Naive B cell (primary cell): ENCODE data around the gene PRRG1. TPM values are rescaled to one million over a fixed set of nuclear protein-coding genes. Genes with fewer than 3 reads are reported as not detected.
"Not testable (repeated sequence)": the region's sequence is repeated elsewhere in the genome, so short reads cannot be mapped to it uniquely, and the experiment has no call there.

Source experiments
- ATAC-seq, 2 donors: fragments of 150-1000 bp; cut with Tn5 transposase; 2 replicates each; pipeline ENCODE4 v1.10.0; 2021; ENCODE audit warnings: low read depth in 2 of 2, mild to moderate bottlenecking in 2 of 2, moderate library complexity in 2 of 2
- DNase-seq: peaks from one replicate; pipeline ENCODE4 v3.0.0; 2022
- H3K27ac Mint-ChIP-seq, 6 donors: one replicate each; pipeline ENCODE4 v1.8.0; 2020 to 2022; ENCODE audit warnings: mild to moderate bottlenecking in 6 of 6, mixed read lengths in 6 of 6, moderate library complexity in 5 of 6, inconsistent platforms in 2 of 6
- H3K27me3 Mint-ChIP-seq, 3 donors: one replicate each; pipeline ENCODE4 v1.8.0; 2021 to 2022; ENCODE audit warnings: mixed read lengths in 3 of 3, mild to moderate bottlenecking in 1 of 3
- H3K36me3 Mint-ChIP-seq, 2 donors: one replicate each; pipeline ENCODE4 v1.8.0; 2020 to 2022; ENCODE audit warnings: mixed read lengths in 2 of 2, inconsistent platforms in 1 of 2, mild to moderate bottlenecking in 1 of 2
- H3K4me1 Mint-ChIP-seq, 3 donors: one replicate each; pipeline ENCODE4 v1.8.0; 2020 to 2022; ENCODE audit warnings: mixed read lengths in 3 of 3, inconsistent platforms in 1 of 3, mild to moderate bottlenecking in 1 of 3, moderate library complexity in 1 of 3
- H3K4me3 Mint-ChIP-seq, 8 donors: one replicate each; pipeline ENCODE4 v1.8.0; 2020 to 2022; ENCODE audit warnings: mild to moderate bottlenecking in 8 of 8, mixed read lengths in 8 of 8, moderate library complexity in 8 of 8, inconsistent platforms in 2 of 8
- H3K9me3 Mint-ChIP-seq, 7 donors: one replicate each; pipeline ENCODE4 v1.8.0; 2020 to 2022; ENCODE audit warnings: mixed read lengths in 7 of 7, mild to moderate bottlenecking in 5 of 7, inconsistent platforms in 2 of 7, moderate library complexity in 1 of 7
- polyA plus RNA-seq, 6 donors: library from polyadenylated mRNA; unstranded; fragments of 300-500 nt; fragmentation: Illumina TruSeq; gene quantifications; one replicate each; pipeline ENCODE4 v1.2.3, GENCODE V29; 2021; ENCODE audit warnings: low read depth in 6 of 6

Gene PRRG1
- polyA plus RNA-seq, 6 donors from 2014 or later, result not detected

- not testable (repeated sequence) for H3K27ac Mint-ChIP-seq, ATAC-seq, H3K27me3 Mint-ChIP-seq, DNase-seq, H3K4me3 Mint-ChIP-seq, H3K36me3 Mint-ChIP-seq, H3K9me3 Mint-ChIP-seq, H3K4me1 Mint-ChIP-seq
Measured at GRCh38 chrX:37495760-37496159, 146.6 kb downstream of the PRRG1 start.

DNA sequence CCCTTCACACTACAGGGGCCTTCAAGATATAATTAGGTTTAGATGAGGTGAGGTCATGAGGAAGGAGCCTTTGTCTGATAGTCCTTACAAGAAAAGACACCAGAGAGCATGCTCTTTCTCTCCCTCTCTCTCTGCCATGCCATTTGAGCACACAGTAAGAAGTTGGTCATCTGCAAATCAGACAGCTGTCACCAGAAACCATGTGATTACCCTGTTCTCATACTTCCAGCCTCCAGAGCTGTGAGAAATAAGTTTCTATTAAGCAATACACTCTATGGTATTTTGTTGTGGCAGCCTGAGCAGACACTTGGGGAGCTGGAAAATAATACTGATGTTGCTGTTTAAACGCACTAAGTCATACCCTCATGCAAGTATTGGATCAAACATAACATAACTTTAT is 148.0 kb downstream of the PRRG1 start:
- not testable (repeated sequence) for H3K9me3 Mint-ChIP-seq, H3K4me1 Mint-ChIP-seq, H3K27ac Mint-ChIP-seq, ATAC-seq, DNase-seq, H3K36me3 Mint-ChIP-seq, H3K4me3 Mint-ChIP-seq
- H3K27me3 Mint-ChIP-seq, result peaks cover 0 to 17% (median 0%) of the 10 kb centered on the region in 3 donors

DNA sequence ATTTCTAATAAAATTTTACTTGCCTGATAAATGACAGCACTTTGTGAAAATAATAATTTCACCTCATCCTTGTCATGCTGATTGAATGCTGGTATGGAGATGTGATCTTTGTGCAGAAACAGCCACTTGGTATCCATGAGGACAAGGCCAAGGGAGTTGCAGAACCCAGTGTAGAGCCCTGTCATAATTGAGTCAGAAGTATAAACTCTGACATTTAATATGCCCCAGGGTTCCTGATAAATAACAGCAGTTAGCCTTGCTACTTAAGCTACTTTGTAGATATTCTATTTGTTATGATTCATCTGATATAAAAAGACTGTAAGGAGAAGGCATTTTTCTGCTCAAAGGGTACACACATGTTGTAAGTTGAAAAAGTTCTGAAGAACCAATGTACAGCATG is 149.2 kb downstream of the PRRG1 start:
- peaks cover 0 to 19% (median 0%) of the 10 kb centered on the region in 3 donors for H3K27me3 Mint-ChIP-seq
- H3K4me1 Mint-ChIP-seq, H3K36me3 Mint-ChIP-seq, H3K27ac Mint-ChIP-seq, H3K4me3 Mint-ChIP-seq, DNase-seq, ATAC-seq, H3K9me3 Mint-ChIP-seq: not testable (repeated sequence)

GRCh38 chrX:37499649-37500048 is 150.5 kb downstream of the PRRG1 start:
- not testable (repeated sequence) for H3K27ac Mint-ChIP-seq, H3K9me3 Mint-ChIP-seq, H3K4me1 Mint-ChIP-seq, H3K4me3 Mint-ChIP-seq, DNase-seq, H3K36me3 Mint-ChIP-seq, ATAC-seq
- peaks cover 0 to 19% (median 0%) of the 10 kb centered on the region in 3 donors for H3K27me3 Mint-ChIP-seq

GRCh38 chrX:37504991-37505390 is 155.8 kb downstream of the PRRG1 start:
- ATAC-seq, result no peak
- Mint-ChIP-seq H3K27me3 (peaks cover 0 to 14% (median 0%) of the 10 kb centered on the region in 3 donors), H3K4me3 (no peak overlapping the region), H3K27ac (no peak overlapping the region), H3K4me1 (no peaks in the 10 kb centered on the region), H3K9me3 (no peaks in the 10 kb centered on the region), H3K36me3 (no peaks in the 10 kb centered on the region)
- DNase-seq, result no peak

Other genes starting within 250 kb of the PRRG1 start
- under 1 TPM in 2 of 6 donors, not detected in 4; 0.03 to 0.19 TPM for gene LANCL3, start 222.3 kb downstream of the PRRG1 start, polyA plus RNA-seq